GM12878 (cell line): ENCODE results near the gene GZMM. TPM values are rescaled to one million over a fixed set of nuclear protein-coding genes. Genes with fewer than 3 reads are reported as not detected.
A peak's percentile ranks its signal among the peaks of the same experiment; 100 is the strongest.

Experiments
- ATAC-seq: fragments of 200-7000 bp; cut with Tn5 transposase; 3 replicates; pipeline ENCODE4 v1.9.1; 2020; ENCODE audit warnings: mild to moderate bottlenecking, moderate library complexity
- BruUV-seq: library from RNA; stranded (reverse); fragments of 400-500 nt; replicated peaks from 2 replicates; lab custom pipeline; 2021; lab: Mats Ljungman, UMichigan
- CTCF ChIA-PET: fragments of 300-600 bp; sonication (Branson Sonifier 250); formaldehyde crosslinking; extraction: SDS; loops from one replicate; lab custom pipeline; 2021; ENCODE audit warnings: inconsistent platforms; lab: Yijun Ruan, JAX
- POLR2A ChIA-PET: fragments of 350-600 bp; formaldehyde crosslinking; extraction: SDS; loops from one replicate; lab custom pipeline; 2021; ENCODE audit warnings: inconsistent platforms; lab: Charles Lee
- RAD21 ChIA-PET: fragments of 300-600 bp; sonication (Branson Sonifier 250); formaldehyde crosslinking; loops from one replicate; lab custom pipeline; 2023; ENCODE audit warnings: antibody characterized with exemption; ENCODE audit not compliant: unreplicated experiment; lab: Charles Lee
- SMC1A ChIA-PET: fragments of 300-600 bp; sonication (Branson Sonifier 250); formaldehyde crosslinking; loops from one replicate; lab custom pipeline; 2023; ENCODE audit not compliant: unreplicated experiment, uncharacterized antibody; lab: Charles Lee
- DNase-seq: peaks from one replicate; pipeline ENCODE4 v3.0.0-alpha.2; 2011; ENCODE audit warnings: low read depth, low spot score
- FAIRE-seq: peaks from 3 replicates; lab custom pipeline; 2011; peaks lifted over from hg19 to GRCh38; lab: Jason Lieb, UNC
- H2AFZ ChIP-seq: 2 replicates; pipeline ENCODE4 v1.6.0; 2011; ENCODE audit warnings: low read depth, low read length, control low read depth; ENCODE audit not compliant: control insufficient read depth
- H3K27ac ChIP-seq: 2 replicates; pipeline ENCODE4 v1.5.1; 2011; ENCODE audit warnings: control low read depth; ENCODE audit not compliant: control insufficient read depth, insufficient read depth
- H3K27me3 ChIP-seq, 2 experiments: replicated peaks in 1 of 2; 2 replicates each; pipeline versions ENCODE4 v1.6.0 to v1.6.1; 2011; ENCODE audit warnings: low read length in 1 of 2; ENCODE audit not compliant: control insufficient read depth in 2 of 2, insufficient read depth in 2 of 2
- H3K36me3 ChIP-seq, 2 experiments: 2 replicates each; pipeline ENCODE4 v1.5.1; 2011; ENCODE audit warnings: low read length in 1 of 2; ENCODE audit not compliant: control insufficient read depth in 2 of 2, insufficient read depth in 2 of 2
- H3K4me1 ChIP-seq: 2 replicates; pipeline ENCODE4 v1.6.1; 2011; ENCODE audit warnings: mild to moderate bottlenecking, low read length, moderate library complexity, mixed read lengths; ENCODE audit not compliant: control insufficient read depth, insufficient read depth
- H3K4me2 ChIP-seq: 2 replicates; pipeline ENCODE4 v1.6.0; 2011; ENCODE audit warnings: control low read depth; ENCODE audit not compliant: control insufficient read depth, insufficient read depth
- H3K4me3 ChIP-seq: fragments of 200-600 bp; sonication (generic); 2 replicates; pipeline ENCODE4 v1.5.1; 2016
- H3K79me2 ChIP-seq: 2 replicates; pipeline ENCODE4 v1.6.0; 2011; ENCODE audit warnings: low read length; ENCODE audit not compliant: control insufficient read depth, insufficient read depth
- H3K9ac ChIP-seq: 2 replicates; pipeline ENCODE4 v1.8.0; 2011; ENCODE audit warnings: low read length, control low read depth, mixed read lengths; ENCODE audit not compliant: control insufficient read depth, insufficient read depth
- H3K9me3 ChIP-seq: replicated peaks from 3 replicates; pipeline ENCODE4 v1.5.1; 2011; ENCODE audit warnings: mild to moderate bottlenecking, low read length; ENCODE audit not compliant: control insufficient read depth, insufficient read depth
- H4K20me1 ChIP-seq: 2 replicates; pipeline ENCODE4 v1.6.0; 2011; ENCODE audit not compliant: control insufficient read depth, insufficient read depth
- BCL11A ChIP-seq: IDR thresholded peaks from 2 replicates; pipeline ENCODE4 v1.6.1; 2011; ENCODE audit warnings: low read depth, low read length
- BCLAF1 ChIP-seq: fragments of 450-650 bp; IDR thresholded peaks from 2 replicates; pipeline ENCODE4 v1.6.1; 2017; ENCODE audit warnings: antibody characterized with exemption, mild to moderate bottlenecking, moderate library complexity
- BMI1 ChIP-seq: fragments of 450-650 bp; IDR thresholded peaks from 2 replicates; pipeline ENCODE4 v1.6.1; 2016; ENCODE audit warnings: mild to moderate bottlenecking, moderate library complexity, borderline replicate concordance
- CBFB ChIP-seq: IDR thresholded peaks from 2 replicates; pipeline ENCODE4 v1.6.1; 2016; ENCODE audit warnings: antibody characterized with exemption, low read depth
- CREM ChIP-seq: IDR thresholded peaks from 2 replicates; pipeline ENCODE4 v1.6.1; 2014; ENCODE audit warnings: antibody characterized with exemption, low read depth
- ESRRA ChIP-seq: IDR thresholded peaks from 2 replicates; pipeline ENCODE4 v1.6.1; 2012; ENCODE audit warnings: mild to moderate bottlenecking, low read length, improper control_type of control experiment
- FOS ChIP-seq: IDR thresholded peaks from 3 replicates; pipeline ENCODE4 v1.6.1; 2011; ENCODE audit warnings: borderline replicate concordance; ENCODE audit not compliant: insufficient read length; ENCODE audit errors: extremely low read depth
- HDAC2 ChIP-seq: fragments of 200-600 bp; sonication (generic); IDR thresholded peaks from 2 replicates; pipeline ENCODE4 v1.6.1; 2017
- KAT2A ChIP-seq: conservative IDR thresholded peaks from 2 replicates; pipeline ENCODE4 v1.6.1; 2011; ENCODE audit warnings: low read depth, low read length; ENCODE audit not compliant: control insufficient read depth
- NBN ChIP-seq: fragments of 450-650 bp; IDR thresholded peaks from 2 replicates; pipeline ENCODE4 v1.6.1; 2016
- NFXL1 ChIP-seq: fragments of 450-650 bp; IDR thresholded peaks from 2 replicates; pipeline ENCODE4 v1.6.1; 2017; ENCODE audit warnings: antibody characterized with exemption, mild to moderate bottlenecking, borderline replicate concordance
- NR2C2 ChIP-seq: IDR thresholded peaks from 2 replicates; pipeline ENCODE4 v1.6.1; 2011; ENCODE audit warnings: borderline replicate concordance, low read depth; ENCODE audit not compliant: control insufficient read depth, insufficient read length
- PKNOX1 ChIP-seq: fragments of 450-650 bp; IDR thresholded peaks from 2 replicates; pipeline ENCODE4 v1.6.1; 2016; ENCODE audit warnings: mild to moderate bottlenecking
- PML ChIP-seq: IDR thresholded peaks from 2 replicates; pipeline ENCODE4 v1.6.1; 2012; ENCODE audit warnings: low read length, inconsistent platforms
- POLR2AphosphoS5 ChIP-seq: IDR thresholded peaks from 2 replicates; pipeline ENCODE4 v1.6.1; 2011; ENCODE audit warnings: mild to moderate bottlenecking, low read length, inconsistent platforms
- SRF ChIP-seq, 2 experiments: IDR thresholded peaks; 2 replicates each; pipeline ENCODE4 v1.6.1; 2011; ENCODE audit warnings: low read depth in 2 of 2, low read length in 2 of 2, mild to moderate bottlenecking in 1 of 2, moderate library complexity in 1 of 2
- TARDBP ChIP-seq: IDR thresholded peaks from 2 replicates; pipeline ENCODE4 v1.6.1; 2016; ENCODE audit warnings: borderline replicate concordance
- ZBED1 ChIP-seq: IDR thresholded peaks from 2 replicates; pipeline ENCODE4 v1.6.1; 2016; ENCODE audit warnings: borderline replicate concordance
- ZBTB33 ChIP-seq: fragments of 450-650 bp; IDR thresholded peaks from 2 replicates; pipeline ENCODE4 v1.6.1; 2017; ENCODE audit warnings: mild to moderate bottlenecking
- ZZZ3 ChIP-seq: IDR thresholded peaks from 2 replicates; pipeline ENCODE4 v1.6.1; 2011; ENCODE audit warnings: low read depth; ENCODE audit not compliant: control insufficient read depth, insufficient read length
- WGBS: methylation state at CpG from one replicate; pipeline ENCODE4 v1.1.6; 2016; ENCODE audit warnings: low lambda C conversion rate; ENCODE audit not compliant: insufficient replicate concordance, insufficient coverage; ENCODE audit errors: missing lambda C conversion rate; 5-methylcytosine and 5-hydroxymethylcytosine counted together
- in situ Hi-C: fragments of 300-500 bp; cut with MboI; formaldehyde crosslinking; loops from 9 replicates; pipeline ENCODE4 v1.14.3; 2018; ENCODE audit warnings: mixed read lengths
- intact Hi-C: fragments of 100-400 bp; cut with micrococcal nuclease; formaldehyde crosslinking; loops from one replicate; pipeline ENCODE4 v1.14.2; 2022; ENCODE audit not compliant: unreplicated experiment
- polyA plus RNA-seq, 11 experiments: library from polyadenylated mRNA; depleted of rRNA in 4 of 11; unstranded in 6 of 11; stranded (reverse) in 5 of 11; fragments of >200 nt; fragmentation: Nextera tagmentation in 4 of 11; fragmentation: Illumina TruSeq in 1 of 11; extraction: Ambion mirVana in 4 of 11; extraction: Trizol in 1 of 11; gene quantifications; 1 replicate in 1 of 11; 2 replicates in 10 of 11; pipeline versions ENCODE4 v1.2.1 to v1.2.3, GENCODE V29; 2011 to 2016; ENCODE audit warnings: inconsistent platforms in 2 of 11, missing spikeins in 2 of 11, low read depth in 1 of 11
- total RNA-seq, 4 experiments: library from RNA; depleted of rRNA in 3 of 4; stranded (reverse); fragments of >200 nt in 3 of 4; fragmentation: Illumina TruSeq in 1 of 4; extraction: Trizol in 1 of 4; gene quantifications; 2 replicates each; pipeline versions ENCODE4 v1.2.1 to v1.2.3, GENCODE V29; 2013 to 2021

Gene GZMM
- total and polyA plus RNA-seq, 10 of the 15 experiments (the other 5 are each of a cell fraction or from before 2014, with no cell fraction given) = 0.09 to 0.48 (median 0.23) TPM; not detected in 7

GRCh38 chr19:572140-572742 lies 28.4 kb downstream of the GZMM start, which contains the start of gene BSG:
BSG (plus strand) TSS chr19:572596; CDS start chr19:572635, 39 bp downstream.
- H3K9me3 ChIP-seq = no peaks in the 10 kb centered on the region
- ChIA-PET CTCF (interaction anchor here (1.0 to 1.1 kb wide), 2 partner anchors 40 to 62 kb away, joined by 3 read pairs; no protein-coding TSS in a partner anchor), POLR2A (interaction anchor here (1.0 kb wide), 2 partner anchors 41 to 62 kb away, joined by 3 to 9 read pairs; no protein-coding TSS in a partner anchor), SMC1A (no interaction called here), RAD21 (interaction anchor here (1.0 kb wide), 1 partner anchor 16 kb away, joined by 4 read pairs; no protein-coding TSS in a partner anchor)
- peak; percentile 76 for ATAC-seq
- H2AFZ ChIP-seq = peak within 1 kb of the TSS; percentile 90
- in situ Hi-C loops = no loop called here
- peaks cover 3% of the 10 kb centered on the region; the same call in 1 of the 2 replicates for H3K4me1 ChIP-seq
- H3K36me3 ChIP-seq = peaks cover 0 to 3% of the 10 kb centered on the region in 2 experiments; a peak in 1 of 4 replicates
- 1% methylated on average over 68 of the region's 79 CpGs for WGBS
- H4K20me1 ChIP-seq = 0 out of 2 replicates have a peak, but pooled peaks cover 5% of the 10 kb centered on the region
- peak within 1 kb of the TSS; percentile 91 for H3K9ac ChIP-seq
- peak within 1 kb of the TSS; percentile 93 for H3K4me2 ChIP-seq
- peak; percentile 56 for FAIRE-seq
- H3K27me3 ChIP-seq = no peaks in the 10 kb centered on the region
- peak within 1 kb of the TSS; percentile 88 for H3K27ac ChIP-seq
- peaks cover 45% of the 10 kb centered on the region for H3K79me2 ChIP-seq
- DNase-seq = peak; percentile 88
- H3K4me3 ChIP-seq = peak within 1 kb of the TSS; percentile 83
- BruUV-seq = no TSS peak
- intact Hi-C loops = loop anchor here (2.0 to 5.0 kb wide), 3 partner anchors 40 to 225 kb away; partner anchors contain the start of genes CDC34, POLRMT and PTBP1
- TF ChIP-seq BCLAF1 = no peak
- peak; percentile 98 for TF ChIP-seq POLR2AphosphoS5
- peak; percentile 79 for TF ChIP-seq CBFB
- TF ChIP-seq ZBTB33 = no peak
- peak; percentile 10; the same call in 1 of the 2 replicates for TF ChIP-seq ESRRA
- no peak for TF ChIP-seq TARDBP
- TF ChIP-seq PKNOX1 = no peak
- TF ChIP-seq NBN = no peak
- no peak for TF ChIP-seq SRF (IDR thresholded peaks at IDR 0.05; ENCODE audit: low read depth in 2 of 2, low read length in 2 of 2)
- TF ChIP-seq BCL11A = no peak
- TF ChIP-seq KAT2A = no peak
- TF ChIP-seq PML = peak; percentile 93
- TF ChIP-seq NR2C2 = no peak
- peak; percentile 95 for TF ChIP-seq BMI1
- peak; percentile 53 for TF ChIP-seq CREM
- no peak for TF ChIP-seq ZZZ3
- no peak for TF ChIP-seq HDAC2
- no peak for TF ChIP-seq ZBED1
- TF ChIP-seq FOS = no peak
- no peak for TF ChIP-seq NFXL1
